ENCODE results near the gene MAP2K7. TPM values are rescaled to one million over a fixed set of nuclear protein-coding genes. Genes with fewer than 3 reads are reported as not detected.

Gene MAP2K7
- total RNA-seq, 2 experiments from 2014 or later: 36.5 to 39.9 TPM

DNA sequence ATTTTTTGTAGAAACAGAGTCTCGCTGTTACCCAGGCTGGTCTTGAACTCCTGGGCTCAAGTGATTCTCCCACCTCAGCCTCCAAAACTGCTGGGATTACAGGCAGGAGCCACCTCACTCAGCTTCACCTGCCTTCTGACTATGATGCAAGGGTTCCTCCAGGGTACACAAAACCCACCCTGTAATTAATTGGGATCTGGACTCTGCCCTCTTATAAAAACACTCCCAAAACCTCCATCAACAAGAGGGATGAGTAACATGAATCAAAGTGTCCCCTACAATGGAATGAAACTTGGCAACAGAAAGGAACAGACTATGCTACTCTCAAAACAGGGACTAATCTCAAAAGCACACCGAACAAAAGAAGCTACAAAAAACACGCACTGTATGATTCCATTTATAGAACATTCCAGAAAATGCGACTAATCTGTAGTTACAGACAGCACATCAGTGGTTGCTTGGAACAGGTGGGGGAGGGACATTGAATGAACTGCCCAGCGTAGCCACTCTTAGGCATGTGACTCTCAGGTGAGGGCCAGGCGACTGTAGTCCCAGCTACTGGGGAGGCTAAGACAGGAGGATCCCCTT is 26.3 kb upstream of the MAP2K7 start:
- no peaks in the 10 kb centered on the region for H3K36me3 Mint-ChIP-seq (ENCODE audit: low read depth)
- no peaks in the 10 kb centered on the region for H3K9me3 Mint-ChIP-seq (ENCODE audit: insufficient read depth)
- peaks cover 17% of the 10 kb centered on the region for H3K27me3 Mint-ChIP-seq (ENCODE audit: low read depth)
- ATAC-seq (no peak), DNase-seq (no peak)
- H3K4me3 Mint-ChIP-seq: no peak overlapping the region
- peaks cover 14% of the 10 kb centered on the region for H3K4me1 Mint-ChIP-seq (ENCODE audit: low read depth)
- POLR2A ChIA-PET: interaction anchor here (0.6 to 1.6 kb wide), 2 partner anchors 14 to 21 kb away, joined by 4 read pairs; no protein-coding TSS in a partner anchor
- CTCF ChIA-PET: interaction anchor here (1.4 kb wide), 1 partner anchor 8 kb away, joined by 4 read pairs; no protein-coding TSS in a partner anchor
- no peak overlapping the region for H3K27ac Mint-ChIP-seq

DNA sequence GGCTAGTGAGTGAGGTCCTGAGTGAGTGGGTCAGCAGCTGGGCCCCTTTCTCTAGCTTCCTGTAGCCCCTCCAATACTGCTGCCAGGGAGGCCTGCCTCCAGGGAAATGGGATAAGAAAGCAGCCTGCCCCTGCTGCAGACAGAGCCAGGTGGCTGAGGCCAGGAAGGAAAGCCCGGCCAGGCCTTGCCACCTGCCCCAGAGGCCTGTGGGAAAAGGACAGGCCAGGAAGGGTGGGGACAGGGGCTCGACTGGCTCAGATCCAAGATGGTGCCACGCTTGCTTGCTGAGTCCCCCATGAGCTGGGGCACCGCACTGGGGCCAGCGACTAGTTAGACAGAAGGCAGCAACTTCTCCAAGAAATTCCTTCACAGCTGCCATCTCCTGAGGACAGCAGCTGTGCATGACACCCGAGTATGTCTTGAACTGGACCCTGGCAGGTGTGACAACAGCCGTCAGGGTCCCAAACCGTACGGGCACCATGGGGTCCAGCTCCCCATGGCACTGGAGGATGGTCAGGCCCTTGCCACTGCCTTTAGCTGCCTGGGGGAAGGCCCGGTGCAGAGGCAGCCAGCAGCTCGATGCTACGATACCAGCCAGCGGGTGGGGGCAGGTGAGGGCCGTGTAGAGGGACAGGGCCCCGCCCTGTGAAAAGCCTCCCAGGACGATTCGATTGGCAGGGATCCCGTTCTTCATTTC is 24.4 kb upstream of the MAP2K7 start:
- DNase-seq: no peak
- Mint-ChIP-seq H3K36me3 (ENCODE audit: low read depth) (no peaks in the 10 kb centered on the region), H3K27me3 (ENCODE audit: low read depth) (peaks cover 7% of the 10 kb centered on the region), H3K27ac (no peak overlapping the region), H3K4me3 (no peak overlapping the region), H3K9me3 (ENCODE audit: insufficient read depth) (no peaks in the 10 kb centered on the region), H3K4me1 (ENCODE audit: low read depth) (peaks cover 6% of the 10 kb centered on the region)
- CTCF ChIA-PET: interaction anchor here (1.6 kb wide), 1 partner anchor 10 kb away, joined by 12 read pairs; no protein-coding TSS in a partner anchor
- ATAC-seq: no peak
- POLR2A ChIA-PET: interaction anchor here (1.0 kb wide), 1 partner anchor 8 kb away, joined by 3 read pairs; no protein-coding TSS in a partner anchor

DNA sequence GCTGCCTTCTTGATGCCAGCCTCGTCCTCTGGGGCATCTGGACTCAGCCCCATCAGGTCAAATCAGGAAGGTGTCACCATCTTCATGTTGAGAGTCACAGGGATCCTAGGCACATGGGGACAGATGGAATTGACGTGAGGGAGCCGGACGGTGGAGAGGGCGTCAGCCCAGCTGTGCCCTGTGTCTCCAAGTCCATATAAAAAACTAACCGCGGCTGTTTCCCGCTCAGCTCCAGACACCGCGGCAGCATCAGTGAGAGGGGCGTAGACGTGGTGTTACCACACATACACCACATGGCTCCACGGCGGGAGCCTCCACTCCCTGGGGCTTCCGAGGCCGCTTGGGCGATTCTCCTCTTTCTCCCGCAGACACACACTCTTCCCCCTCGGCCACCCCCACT is 23.8 kb upstream of the MAP2K7 start:
- no peak for ATAC-seq
- H3K36me3 Mint-ChIP-seq (ENCODE audit: low read depth): no peaks in the 10 kb centered on the region
- ChIA-PET CTCF (interaction anchor here (1.6 kb wide), 1 partner anchor 11 kb away, joined by 12 read pairs; no protein-coding TSS in a partner anchor), POLR2A (interaction anchor here (1.0 kb wide), 1 partner anchor 8 kb away, joined by 3 read pairs; no protein-coding TSS in a partner anchor)
- no peaks in the 10 kb centered on the region for H3K9me3 Mint-ChIP-seq (ENCODE audit: insufficient read depth)
- H3K27ac Mint-ChIP-seq: no peak overlapping the region
- no peak for DNase-seq
- no peak overlapping the region for H3K4me3 Mint-ChIP-seq
- H3K27me3 Mint-ChIP-seq (ENCODE audit: low read depth): peaks cover 3% of the 10 kb centered on the region
- H3K4me1 Mint-ChIP-seq (ENCODE audit: low read depth): peaks cover 3% of the 10 kb centered on the region

DNA sequence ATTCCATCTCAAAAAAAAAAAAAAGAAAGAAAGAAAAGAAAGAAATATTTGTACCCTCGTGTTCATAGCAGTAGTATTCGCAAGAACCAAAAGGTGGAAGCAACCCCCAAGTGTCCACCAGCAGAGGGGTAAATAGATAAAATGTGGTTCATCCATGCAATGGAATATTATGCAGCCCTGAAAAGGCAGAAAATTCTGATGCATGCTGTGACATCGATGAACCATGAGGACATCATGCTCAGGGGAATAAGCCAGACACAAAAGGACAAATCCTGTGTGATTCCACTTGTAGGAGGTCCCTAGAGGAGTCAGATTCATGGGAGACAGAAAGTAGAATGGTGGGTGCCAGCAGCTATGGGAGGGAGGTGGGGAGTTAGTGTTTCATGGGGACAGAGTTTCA is 21.8 kb upstream of the MAP2K7 start:
- Mint-ChIP-seq H3K27me3 (ENCODE audit: low read depth) (peaks cover 3% of the 10 kb centered on the region), H3K36me3 (ENCODE audit: low read depth) (no peaks in the 10 kb centered on the region), H3K4me1 (ENCODE audit: low read depth) (no peaks in the 10 kb centered on the region), H3K4me3 (no peak overlapping the region), H3K9me3 (ENCODE audit: insufficient read depth) (no peaks in the 10 kb centered on the region), H3K27ac (no peak overlapping the region)
- DNase-seq (no peak), ATAC-seq (no peak)
- POLR2A ChIA-PET: no interaction called here
- CTCF ChIA-PET: interaction anchor here (1.1 to 1.3 kb wide), 2 partner anchors 13 to 201 kb away, joined by 4 to 5 read pairs; partner anchors contain the start of gene TRAPPC5

DNA sequence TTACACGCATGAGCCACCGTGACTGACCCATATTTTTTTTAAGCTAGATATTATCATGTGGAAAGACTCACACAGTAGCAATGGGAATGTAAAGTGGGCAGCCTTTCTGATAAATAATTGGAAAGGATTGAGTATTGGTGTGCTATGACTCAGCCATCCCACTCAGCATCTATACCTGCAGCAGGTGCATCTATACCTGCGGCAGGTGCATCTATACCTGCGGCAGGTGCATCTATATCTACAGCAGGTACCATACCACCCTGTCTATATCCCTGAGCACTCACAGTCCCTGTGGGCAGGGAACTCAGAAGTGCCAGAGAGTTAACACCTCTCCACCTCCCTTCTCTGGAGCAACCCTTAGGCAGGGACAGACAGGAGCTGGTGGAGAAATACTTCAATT is 20.6 kb upstream of the MAP2K7 start:
- Mint-ChIP-seq H3K36me3 (ENCODE audit: low read depth) (no peaks in the 10 kb centered on the region), H3K4me1 (ENCODE audit: low read depth) (no peaks in the 10 kb centered on the region), H3K4me3 (no peak overlapping the region), H3K27ac (no peak overlapping the region), H3K27me3 (ENCODE audit: low read depth) (peaks cover 5% of the 10 kb centered on the region), H3K9me3 (ENCODE audit: insufficient read depth) (no peaks in the 10 kb centered on the region)
- no peak for DNase-seq
- CTCF ChIA-PET: interaction anchor here (1.1 to 1.8 kb wide), 3 partner anchors 14 to 231 kb away, joined by 3 to 14 read pairs (median 3); no protein-coding TSS in a partner anchor
- no peak for ATAC-seq
- POLR2A ChIA-PET: no interaction called here

DNA sequence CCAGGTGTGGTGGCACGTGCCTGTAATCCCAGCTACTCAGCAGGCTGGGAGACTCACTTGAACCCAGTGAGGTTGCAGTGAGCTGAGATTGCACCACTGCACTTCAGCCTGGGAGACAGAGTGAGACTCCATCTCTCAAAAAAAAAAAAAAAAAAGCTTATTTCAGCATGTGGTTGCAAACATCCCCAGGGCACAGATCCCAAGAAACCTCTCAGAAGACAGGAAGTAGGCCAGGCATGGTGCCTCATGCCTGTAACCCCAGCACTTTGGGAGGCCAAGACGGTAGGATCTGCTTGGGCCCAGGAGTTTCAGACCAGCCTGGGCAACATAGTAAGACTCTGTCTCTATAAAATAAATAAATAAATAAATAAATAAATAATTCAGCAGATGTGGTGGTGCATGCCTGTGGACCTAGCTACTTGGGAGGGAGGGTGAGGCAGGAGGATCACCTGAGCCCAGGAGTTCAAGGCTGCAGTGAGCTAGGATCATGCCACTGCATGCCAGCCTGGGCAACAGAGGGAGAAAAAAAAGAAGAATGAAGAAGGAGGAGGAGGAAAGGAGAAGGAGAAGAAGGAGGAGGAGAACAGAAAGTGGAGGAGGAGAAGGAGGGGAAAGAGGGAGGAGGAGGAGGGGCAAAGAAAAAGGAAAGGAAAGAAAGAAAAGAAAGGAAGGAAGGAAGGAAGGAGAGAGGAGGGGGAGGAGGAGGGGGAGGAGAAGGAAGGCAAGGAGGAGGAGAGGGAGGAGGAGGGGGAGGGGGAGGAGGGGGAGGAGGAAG is 19.7 kb upstream of the MAP2K7 start:
- ATAC-seq: no peak
- Mint-ChIP-seq H3K27me3 (ENCODE audit: low read depth) (peaks cover 9% of the 10 kb centered on the region), H3K9me3 (ENCODE audit: insufficient read depth) (no peaks in the 10 kb centered on the region), H3K4me3 (no peak overlapping the region), H3K4me1 (ENCODE audit: low read depth) (no peaks in the 10 kb centered on the region), H3K27ac (no peak overlapping the region), H3K36me3 (ENCODE audit: low read depth) (no peaks in the 10 kb centered on the region)
- no peak for DNase-seq
- CTCF ChIA-PET: interaction anchor here (1.1 to 1.8 kb wide), 3 partner anchors 15 to 232 kb away, joined by 3 to 14 read pairs (median 3); no protein-coding TSS in a partner anchor
- POLR2A ChIA-PET: no interaction called here

DNA sequence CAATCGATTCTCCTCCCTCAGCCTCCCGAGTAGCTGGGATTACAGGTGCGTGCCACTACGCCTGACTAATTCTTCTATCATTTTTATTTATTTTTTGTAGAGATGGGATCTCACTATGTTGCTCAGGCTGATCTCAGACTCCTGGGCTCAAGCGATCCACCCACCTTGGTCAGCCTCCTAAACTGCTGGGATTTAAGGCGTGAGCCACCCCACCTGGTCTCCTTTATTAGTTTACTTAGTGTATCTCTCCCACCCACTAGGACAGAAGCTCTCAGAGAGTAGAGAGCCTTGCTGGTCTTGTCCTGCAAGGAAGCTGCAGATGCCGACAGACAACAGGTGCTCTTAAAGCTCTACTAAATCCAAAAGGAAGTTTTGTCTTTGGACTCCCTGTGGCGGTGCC is 17.9 kb upstream of the MAP2K7 start:
- H3K27ac Mint-ChIP-seq: no peak overlapping the region
- H3K36me3 Mint-ChIP-seq (ENCODE audit: low read depth): no peaks in the 10 kb centered on the region
- H3K4me1 Mint-ChIP-seq (ENCODE audit: low read depth): no peaks in the 10 kb centered on the region
- POLR2A ChIA-PET: no interaction called here
- CTCF ChIA-PET: interaction anchor here (1.4 to 1.9 kb wide), 3 partner anchors 17 to 318 kb away, joined by 3 to 6 read pairs (median 4); no protein-coding TSS in a partner anchor
- peaks cover 14% of the 10 kb centered on the region for H3K27me3 Mint-ChIP-seq (ENCODE audit: low read depth)
- no peaks in the 10 kb centered on the region for H3K9me3 Mint-ChIP-seq (ENCODE audit: insufficient read depth)
- no peak overlapping the region for H3K4me3 Mint-ChIP-seq
- no peak for ATAC-seq
- DNase-seq: no peak

DNA sequence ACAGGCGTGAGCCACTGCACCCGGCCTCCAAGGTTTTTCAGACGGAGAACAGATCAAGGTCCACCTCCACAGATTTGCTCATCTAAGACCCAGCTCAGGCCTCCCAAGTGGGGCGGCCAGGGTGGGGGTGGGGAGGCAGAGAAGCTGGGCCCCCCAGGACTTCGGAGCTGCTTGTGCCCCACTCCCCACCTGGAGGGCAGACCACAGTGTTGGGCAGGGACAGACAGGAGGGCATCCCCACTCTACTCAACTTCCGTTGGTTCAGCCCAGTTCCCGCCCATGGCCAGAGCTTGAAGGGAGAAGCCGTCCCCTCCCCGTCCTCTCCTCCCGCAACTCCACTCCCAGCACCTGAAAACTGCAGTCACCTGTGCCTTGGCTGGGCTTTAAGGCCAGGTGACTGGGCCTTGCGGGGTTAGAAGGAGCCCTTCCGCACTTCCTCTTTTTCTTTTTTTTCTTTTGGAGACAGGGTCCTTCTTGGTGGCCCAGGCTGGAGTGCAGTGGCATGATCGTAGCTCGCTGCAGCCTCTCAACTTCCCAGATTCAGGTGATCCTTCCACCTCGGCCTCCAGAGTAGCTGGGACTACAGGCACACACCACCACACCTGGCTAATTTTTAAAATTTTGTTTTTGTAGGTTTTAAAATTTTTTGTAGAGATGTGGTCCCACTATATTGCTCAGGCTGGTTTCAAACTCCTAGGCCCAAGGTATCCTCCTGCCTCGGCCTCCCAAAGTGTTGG is 16.1 kb upstream of the MAP2K7 start:
- Mint-ChIP-seq H3K27ac (no peak overlapping the region), H3K27me3 (ENCODE audit: low read depth) (peaks cover 16% of the 10 kb centered on the region), H3K9me3 (ENCODE audit: insufficient read depth) (no peaks in the 10 kb centered on the region), H3K4me3 (no peak overlapping the region), H3K36me3 (ENCODE audit: low read depth) (no peaks in the 10 kb centered on the region), H3K4me1 (ENCODE audit: low read depth) (no peaks in the 10 kb centered on the region)
- ATAC-seq (no peak), DNase-seq (no peak)
- ChIA-PET POLR2A (interaction anchor here (0.7 kb wide), 1 partner anchor 8 kb away, joined by 3 read pairs; no protein-coding TSS in a partner anchor), CTCF (interaction anchor here (1.3 to 3.1 kb wide), 3 partner anchors 16 to 319 kb away, joined by 3 to 17 read pairs (median 4); partner anchors contain the start of gene MAP2K7)

DNA sequence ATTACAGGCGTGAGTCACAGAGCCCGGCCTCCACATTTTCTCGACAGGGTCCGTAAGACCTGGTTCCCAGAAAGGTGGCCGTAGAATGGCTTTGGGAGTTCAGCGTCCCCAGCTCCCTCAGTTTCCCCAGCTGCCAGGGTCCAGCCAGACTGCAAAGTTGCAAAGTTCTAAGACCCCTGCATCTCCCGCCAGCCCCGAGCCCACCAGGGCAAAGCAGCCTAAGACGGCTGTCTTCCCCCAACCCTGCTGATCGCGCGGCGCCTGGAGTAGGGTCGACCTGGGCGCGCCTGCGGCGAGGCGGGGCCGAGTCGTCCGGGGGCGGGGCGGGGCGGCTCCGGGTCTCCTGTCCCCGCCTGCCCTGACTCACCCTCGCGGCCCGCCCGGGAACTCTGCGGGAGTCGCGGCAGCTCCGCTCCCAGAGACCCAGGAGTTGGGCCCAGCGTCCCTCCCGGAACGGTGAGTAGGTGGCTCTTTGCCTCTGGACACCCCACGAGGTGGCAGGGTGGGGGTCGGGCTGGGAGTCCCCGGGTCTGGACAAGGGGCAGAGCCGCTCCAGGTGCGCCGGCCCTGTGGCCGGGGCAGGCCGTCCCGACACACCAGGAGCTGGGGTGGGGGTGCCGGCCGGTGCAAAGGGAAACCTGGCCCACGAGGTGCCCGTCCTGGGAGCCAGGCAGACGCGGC is 15.4 kb upstream of the MAP2K7 start, which contains the start of gene LRRC8E:
TSS of gene LRRC8E (plus strand) at position 366 of the 681 bp plus-strand sequence. CDS start 7,094 bp downstream, outside the sequence.
- ChIA-PET CTCF (interaction anchor here (1.3 to 3.1 kb wide), 2 partner anchors 15 to 19 kb away, joined by 3 to 17 read pairs; partner anchors contain the start of gene MAP2K7), POLR2A (no interaction called here)
- DNase-seq: no peak
- no peaks in the 10 kb centered on the region for H3K36me3 Mint-ChIP-seq (ENCODE audit: low read depth)
- ATAC-seq: peak; percentile 80
- H3K27me3 Mint-ChIP-seq (ENCODE audit: low read depth): peaks cover 16% of the 10 kb centered on the region
- H3K4me1 Mint-ChIP-seq (ENCODE audit: low read depth): no peaks in the 10 kb centered on the region
- H3K4me3 Mint-ChIP-seq: no peak within 1 kb of the TSS
- H3K27ac Mint-ChIP-seq: no peak within 1 kb of the TSS
- no peaks in the 10 kb centered on the region for H3K9me3 Mint-ChIP-seq (ENCODE audit: insufficient read depth)

DNA sequence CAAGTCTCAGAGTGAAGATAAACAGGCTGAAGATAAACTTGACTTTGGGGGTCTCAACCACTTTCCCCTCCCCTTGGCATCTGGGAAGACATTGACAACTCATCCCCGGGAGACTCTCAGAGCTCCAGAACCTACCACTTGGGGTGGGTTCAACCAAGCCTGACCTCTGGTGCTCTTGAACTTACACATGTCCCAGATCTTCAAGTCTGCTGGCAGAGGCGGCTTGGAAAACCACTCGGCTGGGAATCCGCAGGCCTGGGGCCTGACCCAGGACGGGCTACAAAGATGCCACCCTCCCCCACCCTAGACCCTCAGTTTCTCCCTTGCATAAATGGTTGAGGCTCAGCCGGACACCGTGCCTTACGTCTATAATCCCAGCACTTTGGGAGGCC is 14.9 kb upstream of the MAP2K7 start:
- CTCF ChIA-PET: interaction anchor here (3.1 kb wide), 1 partner anchor 20 kb away, joined by 17 read pairs; no protein-coding TSS in a partner anchor
- POLR2A ChIA-PET: no interaction called here
- Mint-ChIP-seq H3K9me3 (ENCODE audit: insufficient read depth) (no peaks in the 10 kb centered on the region), H3K36me3 (ENCODE audit: low read depth) (no peaks in the 10 kb centered on the region), H3K4me1 (ENCODE audit: low read depth) (peaks cover 2% of the 10 kb centered on the region), H3K27me3 (ENCODE audit: low read depth) (peaks cover 16% of the 10 kb centered on the region), H3K27ac (no peak overlapping the region), H3K4me3 (no peak overlapping the region)
- ATAC-seq: no peak
- no peak for DNase-seq

Data from activated CD8-positive, alpha-beta T cell treated with anti-CD3 and anti-CD28 coated beads, Interleukin-2, amount 10 ng/mL, durations not matched to agents 7 days and 5 days (primary cell).